HEK293 (cell line): ENCODE results near the gene NHS.

Experiments
- CTCF ChIA-PET: fragments of 350-600 bp; formaldehyde crosslinking; extraction: SDS; loops from one replicate; lab custom pipeline; 2021; ENCODE audit warnings: antibody characterized with exemption; lab: Yijun Ruan, JAX
- POLR2A ChIA-PET: fragments of 300-600 bp; formaldehyde crosslinking; extraction: SDS; loops from one replicate; lab custom pipeline; 2020; ENCODE audit warnings: antibody characterized with exemption, inconsistent platforms; lab: Yijun Ruan, JAX
- H3K27ac ChIP-seq: fragments of 200-500 bp; sonication (Bioruptor generic); 2 replicates; pipeline ENCODE4 v1.5.1; 2014; ENCODE audit warnings: low read depth, low read length, control low read depth, inconsistent platforms; ENCODE audit errors: extremely low read depth
- H3K36me3 ChIP-seq, 2 experiments: fragments of 200-500 bp in 1 of 2; sonication (Bioruptor generic) in 1 of 2; 1 replicate in 1 of 2; 2 replicates in 1 of 2; pipeline ENCODE4 v1.5.1; 2014 to 2017; ENCODE audit warnings: inconsistent platforms in 2 of 2, low read length in 2 of 2; ENCODE audit not compliant: control insufficient read depth in 2 of 2, insufficient read depth in 1 of 2
- H3K4me1 ChIP-seq: fragments of 200-500 bp; sonication (Bioruptor generic); 2 replicates; pipeline ENCODE4 v1.5.1; 2014; ENCODE audit warnings: mild to moderate bottlenecking, low read length, inconsistent platforms; ENCODE audit not compliant: control insufficient read depth, insufficient read depth
- H3K4me3 ChIP-seq: 2 replicates; pipeline ENCODE4 v1.5.1; 2011; ENCODE audit warnings: low read depth, mild to moderate bottlenecking, control low read depth, low read length, moderate library complexity
- H3K9me3 ChIP-seq: fragments of 200-500 bp; sonication (Bioruptor generic); 2 replicates; pipeline ENCODE4 v1.5.1; 2014; ENCODE audit warnings: low read depth, low read length, inconsistent platforms; ENCODE audit not compliant: control insufficient read depth, insufficient read depth
- CTCF ChIP-seq: fragments of 450-650 bp; formaldehyde crosslinking; IDR thresholded peaks from 2 replicates; pipeline ENCODE4 v1.5.1; 2016; ENCODE audit warnings: missing biosample characterization, missing genetic modification characterization
- FEZF1 ChIP-seq: fragments of 450-650 bp; formaldehyde crosslinking; IDR thresholded peaks from 2 replicates; pipeline ENCODE4 v1.5.1; 2016; ENCODE audit warnings: missing biosample characterization, missing genetic modification characterization
- KLF16 ChIP-seq: fragments of 450-650 bp; formaldehyde crosslinking; IDR thresholded peaks from 2 replicates; pipeline ENCODE4 v1.5.1; 2017; ENCODE audit warnings: missing biosample characterization, missing genetic modification characterization
- PRDM2 ChIP-seq: fragments of 450-650 bp; formaldehyde crosslinking; IDR thresholded peaks from 2 replicates; pipeline ENCODE4 v1.5.1; 2016; ENCODE audit warnings: missing biosample characterization, missing genetic modification characterization, borderline replicate concordance
- ZBTB7A ChIP-seq: fragments of 450-650 bp; formaldehyde crosslinking; IDR thresholded peaks from 2 replicates; pipeline ENCODE4 v1.5.1; 2016; ENCODE audit warnings: low read depth, missing biosample characterization, missing genetic modification characterization
- ZBTB8A ChIP-seq: fragments of 450-650 bp; formaldehyde crosslinking; IDR thresholded peaks from 2 replicates; pipeline ENCODE4 v1.5.1; 2016; ENCODE audit warnings: missing biosample characterization, missing genetic modification characterization
- ZEB2 ChIP-seq: fragments of 450-650 bp; formaldehyde crosslinking; IDR thresholded peaks from 2 replicates; pipeline ENCODE4 v1.5.1; 2016; ENCODE audit warnings: missing biosample characterization, missing genetic modification characterization
- ZNF121 ChIP-seq: fragments of 450-650 bp; formaldehyde crosslinking; IDR thresholded peaks from 2 replicates; pipeline ENCODE4 v1.5.1; 2016; ENCODE audit warnings: missing biosample characterization, missing genetic modification characterization
- ZNF132 ChIP-seq: fragments of 450-650 bp; formaldehyde crosslinking; IDR thresholded peaks from 2 replicates; pipeline ENCODE4 v1.5.1; 2017; ENCODE audit warnings: missing biosample characterization, missing genetic modification characterization, borderline replicate concordance
- ZNF157 ChIP-seq: fragments of 450-650 bp; formaldehyde crosslinking; IDR thresholded peaks from 2 replicates; pipeline ENCODE4 v1.5.1; 2016; ENCODE audit warnings: missing biosample characterization, missing genetic modification characterization
- ZNF19 ChIP-seq: fragments of 450-650 bp; formaldehyde crosslinking; IDR thresholded peaks from 2 replicates; pipeline ENCODE4; 2016; ENCODE audit warnings: missing biosample characterization, missing genetic modification characterization, low read depth
- ZNF221 ChIP-seq: fragments of 450-650 bp; formaldehyde crosslinking; IDR thresholded peaks from 2 replicates; pipeline ENCODE4 v1.5.1; 2017; ENCODE audit warnings: missing biosample characterization, missing genetic modification characterization, borderline replicate concordance
- ZNF391 ChIP-seq: fragments of 450-650 bp; formaldehyde crosslinking; IDR thresholded peaks from 2 replicates; pipeline ENCODE4 v1.5.1; 2016; ENCODE audit warnings: low read depth, missing biosample characterization, missing genetic modification characterization, borderline replicate concordance
- ZNF423 ChIP-seq: fragments of 450-650 bp; formaldehyde crosslinking; IDR thresholded peaks from 2 replicates; pipeline ENCODE4 v1.5.1; 2016; ENCODE audit warnings: missing biosample characterization, missing genetic modification characterization
- ZNF510 ChIP-seq: fragments of 450-650 bp; formaldehyde crosslinking; IDR thresholded peaks from 2 replicates; pipeline ENCODE4 v1.5.1; 2018; ENCODE audit warnings: mild to moderate bottlenecking, missing genetic modification characterization, missing biosample characterization; ENCODE audit not compliant: insufficient replicate concordance
- ZNF514 ChIP-seq: fragments of 450-650 bp; formaldehyde crosslinking; IDR thresholded peaks from 2 replicates; pipeline ENCODE4 v1.5.1; 2016; ENCODE audit warnings: missing biosample characterization, missing genetic modification characterization
- ZNF518A ChIP-seq: fragments of 450-650 bp; formaldehyde crosslinking; conservative IDR thresholded peaks from 2 replicates; pipeline ENCODE4 v1.5.1; 2016; ENCODE audit warnings: low read depth, missing biosample characterization, missing genetic modification characterization
- ZNF544 ChIP-seq: fragments of 450-650 bp; formaldehyde crosslinking; IDR thresholded peaks from 2 replicates; pipeline ENCODE4 v1.5.0; 2017; ENCODE audit warnings: missing biosample characterization, missing genetic modification characterization
- ZNF645 ChIP-seq: fragments of 450-650 bp; formaldehyde crosslinking; IDR thresholded peaks from 2 replicates; pipeline ENCODE4; 2016; ENCODE audit warnings: missing biosample characterization, missing genetic modification characterization
- ZNF664 ChIP-seq: fragments of 450-650 bp; formaldehyde crosslinking; IDR thresholded peaks from 2 replicates; pipeline ENCODE4 v1.5.1; 2016; ENCODE audit warnings: missing biosample characterization, missing genetic modification characterization
- ZNF677 ChIP-seq: fragments of 450-650 bp; IDR thresholded peaks from 2 replicates; pipeline ENCODE4 v1.5.0; 2018; ENCODE audit warnings: missing biosample characterization, mild to moderate bottlenecking, missing genetic modification characterization, moderate library complexity
- ZNF785 ChIP-seq: fragments of 450-650 bp; formaldehyde crosslinking; IDR thresholded peaks from 2 replicates; pipeline ENCODE4 v1.5.1; 2016; ENCODE audit warnings: missing biosample characterization, missing genetic modification characterization
- ZSCAN30 ChIP-seq: fragments of 450-650 bp; IDR thresholded peaks from 2 replicates; pipeline ENCODE4 v1.5.1; 2018; ENCODE audit warnings: missing biosample characterization, mild to moderate bottlenecking, missing genetic modification characterization, moderate library complexity

NHS gene

GRCh38 chrX:17605676-17606075 lies 230.7 kb downstream of the NHS start (continued):
- TF ChIP-seq ZNF518A (tag by site-specific recombination) = no peak
- TF ChIP-seq KLF16 (tag by site-specific recombination) = no peak
- TF ChIP-seq ZNF645 (tag by site-specific recombination) = no peak

GRCh38 chrX:17606231-17606630 lies 231.2 kb downstream of the NHS start:
- Histone ChIP-seq H3K27ac (no peak overlapping the region), H3K4me1 (peaks cover 16% of the 10 kb centered on the region; the same call in 1 of the 2 replicates), H3K4me3 (no peak overlapping the region), H3K9me3 (no peaks in the 10 kb centered on the region), H3K36me3 (no peaks in the 10 kb centered on the region)
- no peak for TF ChIP-seq ZNF132 (tag by site-specific recombination)
- TF ChIP-seq ZNF677 (tag by site-specific recombination) = no peak
- TF ChIP-seq ZNF157 = no peak
- TF ChIP-seq ZNF514 (tag by site-specific recombination) = no peak
- TF ChIP-seq ZNF510 (tag by site-specific recombination) = no peak
- no peak for TF ChIP-seq ZBTB8A (tag by site-specific recombination)
- TF ChIP-seq ZBTB7A (tag by site-specific recombination) = no peak
- no peak for TF ChIP-seq ZNF121
- TF ChIP-seq ZNF423 = no peak
- TF ChIP-seq ZNF391 (tag by site-specific recombination) = no peak
- no peak for TF ChIP-seq ZNF221 (tag by site-specific recombination)
- no peak for TF ChIP-seq ZEB2
- TF ChIP-seq ZSCAN30 (tag by site-specific recombination) = no peak
- TF ChIP-seq ZNF544 (tag by site-specific recombination) = no peak
- TF ChIP-seq ZNF785 (tag by site-specific recombination) = no peak
- TF ChIP-seq PRDM2 (tag by site-specific recombination) = no peak
- no peak for TF ChIP-seq FEZF1
- TF ChIP-seq ZNF19 (tag by site-specific recombination) = no peak
- TF ChIP-seq CTCF (tag by site-specific recombination) = no peak
- TF ChIP-seq ZNF664 (tag by site-specific recombination) = no peak
- CTCF ChIA-PET = interaction anchor here (0.6 to 1.1 kb wide), 2 partner anchors 15 to 485 kb away, joined by 3 read pairs; no protein-coding TSS in a partner anchor
- POLR2A ChIA-PET = no interaction called here
